Measurements from ENCODE around the gene CFAP141.
"Not testable (repeated sequence)": the region's sequence is repeated elsewhere in the genome, so short reads cannot be mapped to it uniquely, and the experiment has no call there.

The CFAP141 gene

DNA sequence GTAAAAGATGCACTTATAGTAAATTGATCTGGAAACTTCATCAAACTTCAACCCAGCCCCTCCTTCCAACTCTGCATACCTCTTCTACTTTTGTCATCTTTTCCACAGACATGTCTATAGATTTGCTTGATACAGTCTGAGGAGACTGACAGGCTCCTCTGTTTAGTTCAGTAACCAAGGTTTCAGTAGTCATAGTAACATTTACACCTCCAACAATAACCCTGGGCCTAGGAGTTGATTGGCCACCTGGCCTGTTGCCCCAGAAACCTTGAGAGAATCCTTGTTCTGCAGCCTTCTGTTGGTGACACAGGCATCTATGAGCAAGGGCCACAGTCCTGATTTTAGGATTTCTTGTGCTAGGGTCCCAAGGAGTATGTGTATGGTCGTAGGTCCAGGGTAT, at the start of gene CFAP141:
Gene CFAP141 (minus strand): TSS at position 138 of the 400 bp plus-strand sequence. CDS start 26 bp downstream, at position 112.
- DNase-seq (ENCODE audit: low spot score) = peak; percentile 26

DNA sequence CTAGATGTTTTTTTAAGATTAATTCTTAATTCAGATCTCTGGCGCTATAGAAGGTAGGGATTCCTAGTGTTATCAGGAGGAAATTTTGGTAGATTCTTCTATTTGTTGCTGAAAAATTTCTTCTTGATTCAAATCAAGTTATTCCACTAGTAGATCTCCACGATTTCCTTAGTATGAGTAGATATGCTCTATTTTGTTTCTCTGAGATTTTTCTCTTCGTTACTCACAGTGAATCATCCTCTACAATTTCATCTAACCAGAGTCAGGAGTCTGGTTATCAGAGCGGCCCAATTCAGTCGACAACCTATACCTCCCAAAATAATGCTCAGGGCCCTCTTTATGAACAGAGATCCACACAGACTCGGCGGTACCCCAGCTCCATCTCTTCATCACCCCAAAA, 47.5 kb upstream of the CFAP141 start:
- no peak for DNase-seq (ENCODE audit: low spot score)

DNA sequence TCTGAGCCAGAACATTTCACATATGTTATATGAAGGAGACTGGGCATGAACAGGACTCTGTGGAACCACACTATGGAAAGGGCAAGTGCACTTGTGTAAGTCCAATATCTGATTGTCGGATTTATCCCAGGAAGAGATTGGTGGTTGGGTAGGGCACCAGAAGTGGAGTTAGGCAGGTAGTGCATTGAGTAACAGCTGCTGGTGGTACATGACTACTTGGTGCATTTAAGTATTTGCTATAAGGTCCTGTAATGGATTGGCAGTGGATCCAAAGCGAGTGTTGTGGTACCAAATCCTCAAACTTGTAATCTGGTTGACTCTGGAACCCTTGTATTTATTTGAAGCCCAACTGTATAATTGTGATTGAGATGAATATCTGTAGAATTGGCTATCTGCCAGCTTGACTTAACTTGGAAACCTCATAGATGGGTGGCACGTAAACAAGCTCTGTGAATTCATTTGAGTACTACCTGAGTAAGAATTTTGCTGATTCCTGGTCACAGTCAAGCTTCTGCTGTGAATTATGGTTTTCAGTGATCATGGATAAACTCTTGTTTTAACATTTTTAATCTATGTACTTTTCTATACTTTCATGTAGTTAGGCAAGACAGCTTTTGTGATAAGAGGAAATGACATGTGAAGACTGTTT, 35.7 kb upstream of the CFAP141 start:
- DNase-seq (ENCODE audit: low spot score) = no peak

DNA sequence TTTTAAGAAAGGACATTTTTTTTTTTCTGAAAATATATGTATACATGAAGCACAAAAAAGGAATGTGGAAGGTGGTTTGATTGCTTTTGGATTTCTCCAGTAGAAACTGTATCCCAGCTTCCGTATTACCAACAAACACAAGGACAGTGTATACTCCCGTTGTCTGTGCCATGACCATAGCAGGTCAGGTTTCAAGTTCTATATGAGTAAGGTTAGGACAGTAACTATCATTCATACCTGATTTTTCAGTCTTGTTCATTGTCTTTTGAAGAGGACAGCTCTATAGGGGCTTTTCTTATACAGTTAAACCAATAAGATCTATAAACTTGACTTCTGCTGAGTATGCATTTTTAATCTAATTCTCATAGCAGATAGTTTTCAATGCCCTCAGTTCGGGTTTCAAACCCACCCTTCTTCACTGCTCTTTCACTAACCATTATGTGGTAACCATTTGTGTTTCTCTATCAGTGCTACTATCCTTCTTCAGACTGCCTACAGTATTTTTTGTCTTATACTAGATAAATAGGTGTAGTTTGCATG, 34.2 kb upstream of the CFAP141 start:
- no peak for DNase-seq (ENCODE audit: low spot score)

DNA sequence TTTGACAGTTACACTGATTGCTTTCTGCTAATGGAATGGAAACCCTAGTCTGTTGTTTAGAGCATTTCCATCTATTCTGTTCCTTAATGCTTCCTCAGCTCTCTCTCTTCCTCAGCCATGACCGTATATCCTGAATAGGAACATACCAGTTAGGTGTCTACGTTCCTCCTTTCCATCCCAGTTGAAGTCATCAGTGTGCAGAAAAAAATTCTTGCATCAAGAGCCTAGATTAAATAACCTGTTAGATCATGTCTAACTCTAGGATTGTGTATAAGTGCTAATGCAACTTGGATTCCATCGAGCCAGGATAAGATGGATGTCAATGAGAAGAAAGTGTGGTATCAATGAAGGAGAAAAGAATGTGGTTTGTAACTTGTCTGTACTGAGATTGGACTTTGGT, 33.4 kb upstream of the CFAP141 start:
- no peak for DNase-seq (ENCODE audit: low spot score)

DNA sequence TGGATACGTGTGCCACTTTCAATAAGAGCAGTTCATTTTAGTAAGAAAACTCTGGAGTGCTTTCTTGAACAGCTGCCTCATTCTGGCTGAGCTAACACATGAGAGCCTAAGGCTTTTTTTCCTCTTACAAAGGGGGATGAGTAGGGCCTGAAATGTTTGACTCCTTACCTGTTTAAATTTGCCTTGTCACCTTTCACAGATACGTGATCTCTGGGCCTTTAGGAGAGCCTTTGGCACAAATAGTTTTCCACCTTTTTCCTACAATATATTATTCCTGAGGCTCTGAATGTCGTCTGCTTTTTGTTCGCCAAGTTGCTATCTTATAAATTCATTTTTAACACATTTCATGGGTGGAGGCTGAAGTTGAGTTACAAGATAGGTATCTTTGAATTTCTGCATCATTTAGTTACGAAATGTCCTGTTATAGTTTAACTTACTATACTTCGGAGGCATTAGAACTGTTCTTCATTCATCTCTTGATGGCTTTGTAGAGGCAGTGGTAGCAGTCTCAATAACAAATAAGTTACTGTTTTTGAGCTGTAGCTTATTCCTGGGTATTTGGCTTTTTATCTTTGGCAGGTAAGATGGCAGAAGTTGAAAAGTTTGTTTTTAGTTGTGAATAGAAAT, 31.9 kb upstream of the CFAP141 start:
- DNase-seq (ENCODE audit: low spot score) = no peak

DNA sequence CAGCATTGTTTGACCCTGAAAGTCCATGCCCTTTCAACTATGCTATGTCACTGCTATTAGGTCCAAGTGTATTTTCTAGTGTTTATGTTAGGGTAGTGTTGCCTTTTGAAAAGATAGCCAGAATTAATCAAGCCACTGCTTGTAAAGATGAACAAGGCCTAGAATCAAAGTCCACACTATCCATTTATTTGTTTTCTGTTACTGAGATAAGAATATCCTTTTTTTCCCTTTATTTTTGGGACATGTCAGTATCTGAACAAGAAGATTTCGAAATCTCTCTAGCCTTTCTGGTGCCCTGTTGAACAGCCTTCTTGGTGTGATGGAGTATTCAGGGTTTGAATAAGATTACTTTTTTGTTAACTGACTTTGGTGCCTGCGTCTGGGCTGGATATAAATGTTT, 31.3 kb upstream of the CFAP141 start:
- no peak for DNase-seq (ENCODE audit: low spot score)

DNA sequence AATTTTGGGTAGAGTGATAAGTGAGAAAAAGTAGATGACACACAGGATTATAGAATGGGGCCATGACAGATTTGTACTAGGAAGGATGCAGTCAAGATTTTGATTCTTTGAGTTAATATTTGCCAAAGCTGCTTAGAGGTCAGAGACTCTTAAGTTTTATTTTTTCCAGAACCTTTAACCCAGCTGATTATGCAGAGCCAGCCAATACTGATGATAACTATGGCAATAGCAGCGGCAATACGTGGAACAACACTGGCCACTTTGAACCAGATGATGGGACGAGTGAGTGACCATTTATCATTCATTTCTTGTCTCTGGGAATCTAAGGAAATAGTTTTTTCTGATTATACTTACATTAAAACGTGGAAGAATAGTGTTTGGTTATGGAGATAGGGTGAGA, 30.7 kb upstream of the CFAP141 start:
- no peak for DNase-seq (ENCODE audit: low spot score)

DNA sequence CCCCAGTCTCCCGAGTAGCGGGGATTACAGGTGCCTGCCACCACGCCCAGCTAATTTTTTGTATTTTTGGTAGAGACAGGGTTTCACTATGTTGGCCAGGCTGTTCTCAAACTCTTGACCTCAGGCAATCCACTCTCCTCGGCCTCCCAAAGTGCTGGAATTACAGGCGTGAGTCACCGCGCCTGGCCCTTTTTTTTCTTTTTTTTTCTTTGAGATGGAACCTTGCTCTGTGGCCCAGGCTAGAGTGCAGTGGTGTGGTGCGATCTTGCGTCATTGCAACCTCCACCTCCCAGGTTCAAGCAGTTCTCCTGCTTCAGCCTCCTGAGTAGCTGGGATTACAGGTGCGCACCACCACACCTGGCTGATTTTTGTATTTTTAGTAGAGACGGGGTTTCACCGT, 27.0 kb upstream of the CFAP141 start:
- not testable (repeated sequence) for DNase-seq (ENCODE audit: low spot score)

DNA sequence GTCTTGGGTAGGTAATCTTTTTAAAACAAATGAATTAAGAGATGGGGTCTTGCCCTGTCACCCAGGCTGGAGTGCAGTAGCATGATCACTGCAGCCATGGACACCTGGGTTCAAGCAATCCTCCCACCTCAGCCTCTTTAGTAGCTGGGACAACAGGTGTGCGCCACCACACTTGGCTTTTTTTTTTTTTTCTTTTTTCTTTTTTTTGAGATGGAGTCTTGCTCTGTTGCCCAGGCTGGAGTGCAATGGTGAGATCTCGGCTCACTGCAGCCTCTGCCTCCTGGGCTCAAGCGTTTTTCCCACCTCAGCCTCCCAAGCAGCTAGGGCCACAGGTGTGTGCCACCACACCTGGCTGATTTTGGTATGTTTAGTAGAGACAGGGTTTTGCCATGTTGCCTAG, 25.0 kb upstream of the CFAP141 start:
- DNase-seq (ENCODE audit: low spot score) = not testable (repeated sequence)

DNA sequence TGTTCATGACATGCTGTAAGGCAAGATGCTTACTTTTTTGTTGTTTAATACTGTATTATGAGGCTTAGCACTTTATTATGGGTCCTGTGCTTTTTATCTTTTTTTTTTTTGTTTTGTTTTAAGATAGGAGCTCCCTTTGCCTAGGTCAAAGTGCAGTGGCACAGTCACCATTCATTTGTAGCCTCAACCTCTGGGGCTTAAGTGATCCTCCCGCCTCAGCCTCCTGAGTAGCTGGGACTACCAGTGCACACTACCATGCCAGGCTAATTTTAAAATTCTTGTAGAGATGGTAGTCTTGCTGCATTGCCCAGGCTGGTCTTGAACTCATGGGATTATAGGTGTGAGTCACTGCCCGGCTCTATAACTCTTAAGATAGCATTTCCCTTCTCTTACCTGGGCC, 19.2 kb upstream of the CFAP141 start:
- no peak for DNase-seq (ENCODE audit: low spot score)

DNA sequence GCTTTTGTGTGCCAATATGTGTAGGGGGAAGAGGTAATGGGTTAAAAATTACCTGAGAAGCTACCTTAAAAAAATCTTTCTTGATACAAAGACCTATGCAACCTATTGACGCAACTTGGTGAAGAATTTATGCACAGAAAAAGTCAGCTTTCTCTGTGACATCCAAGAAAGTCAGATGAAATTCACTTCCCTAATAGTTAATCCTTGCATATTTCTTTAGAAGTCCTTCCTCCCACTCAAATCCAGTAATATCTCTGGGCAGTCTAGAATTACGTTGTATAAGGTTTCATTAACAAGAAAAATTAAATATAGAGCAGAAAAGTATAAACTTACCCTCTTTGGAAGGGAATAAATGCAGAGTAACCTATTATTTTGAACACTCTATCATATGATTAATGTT, 17.5 kb upstream of the CFAP141 start:
- DNase-seq (ENCODE audit: low spot score) = no peak

DNA sequence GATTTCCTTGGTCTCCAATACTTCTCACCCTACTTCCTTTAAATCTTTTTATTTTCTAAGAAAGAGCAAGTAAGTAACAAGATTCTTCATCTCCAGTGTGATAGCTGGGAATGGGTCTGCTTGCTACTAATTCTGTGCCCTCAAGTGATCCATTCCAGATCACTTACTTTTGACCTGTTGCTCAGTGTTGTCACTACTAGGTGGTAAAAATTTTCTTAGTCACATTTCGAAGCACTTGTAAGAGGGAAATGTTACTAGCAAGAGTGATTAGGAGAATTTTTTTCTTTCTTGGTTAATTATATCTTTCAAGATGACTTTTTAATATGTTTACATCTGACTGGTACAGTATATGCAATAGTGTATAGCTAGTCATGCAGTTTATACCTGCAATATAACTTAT, 16.8 kb upstream of the CFAP141 start:
- DNase-seq (ENCODE audit: low spot score) = no peak

DNA sequence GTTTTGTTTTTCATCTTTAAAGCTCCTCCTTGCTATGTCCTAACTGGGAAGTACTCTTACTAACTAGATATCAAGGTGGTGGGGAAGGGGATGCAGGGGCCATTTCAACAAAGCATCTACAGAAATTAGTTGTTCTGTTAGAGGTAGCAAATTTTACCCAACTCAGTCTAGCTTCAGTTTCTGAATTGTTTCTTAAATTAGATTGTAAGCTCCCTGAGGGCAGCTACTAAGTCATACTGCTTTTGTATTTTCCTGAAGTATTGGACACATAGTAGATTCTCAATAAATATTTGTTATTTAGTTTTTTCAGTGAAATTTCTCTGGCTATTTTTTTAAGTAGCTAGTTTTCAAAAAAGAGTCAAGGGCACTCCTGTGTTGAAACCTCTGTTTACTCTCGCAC, 16.4 kb upstream of the CFAP141 start:
- no peak for DNase-seq (ENCODE audit: low spot score)

DNA sequence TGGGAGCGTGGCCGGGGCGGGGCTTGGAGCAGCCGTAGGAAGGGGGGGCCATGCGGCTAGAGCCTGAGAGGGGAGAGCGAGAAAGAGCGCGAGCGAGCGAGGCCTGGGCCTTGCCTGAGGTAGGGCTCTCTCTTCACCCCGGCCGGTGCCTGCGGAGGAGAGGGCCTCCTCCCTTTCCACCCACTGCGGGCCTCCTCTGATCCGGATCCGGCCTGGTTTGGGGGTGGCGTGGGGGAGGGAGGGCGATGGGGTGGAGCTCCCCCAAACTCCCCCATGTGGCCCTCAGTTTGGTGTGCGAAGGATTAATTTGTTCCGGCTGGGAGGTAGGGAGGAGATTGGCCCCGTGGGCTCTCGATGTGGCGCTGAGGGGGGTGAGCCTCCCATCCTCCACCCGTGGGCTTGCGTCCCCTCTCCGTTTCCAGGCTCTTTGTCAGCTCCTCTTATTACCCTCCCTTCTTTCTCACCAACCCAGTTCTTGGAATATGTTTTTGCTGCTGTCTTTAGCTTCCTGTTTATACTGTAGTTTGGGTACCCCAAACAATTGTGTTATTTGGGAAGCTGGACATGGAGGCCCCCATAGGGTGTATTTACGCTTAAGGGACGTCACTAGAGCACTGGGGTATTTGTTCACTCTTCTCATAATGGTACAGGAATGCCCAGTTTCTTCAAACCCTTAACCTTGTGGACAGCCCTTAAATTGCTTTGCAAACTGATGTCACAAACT, 15.3 kb upstream of the CFAP141 start:
- peak; percentile 60 for DNase-seq (ENCODE audit: low spot score)

DNA sequence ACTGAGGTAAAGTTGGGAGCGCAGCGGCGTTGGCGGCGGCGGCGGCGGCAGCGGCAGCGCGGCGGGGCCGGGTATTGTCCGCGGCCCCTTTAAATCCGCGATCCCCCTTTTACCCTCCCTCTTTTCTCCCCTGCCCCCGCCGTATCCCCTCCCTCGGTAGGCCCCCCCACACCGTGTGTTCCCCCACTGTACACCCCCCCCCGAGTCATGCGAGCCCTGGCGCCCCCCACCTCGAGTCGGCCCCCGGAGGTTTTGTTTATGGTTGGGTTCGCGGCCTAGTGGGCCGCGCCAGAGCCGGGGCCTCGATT, 14.8 kb upstream of the CFAP141 start:
- DNase-seq (ENCODE audit: low spot score) = no peak

DNA sequence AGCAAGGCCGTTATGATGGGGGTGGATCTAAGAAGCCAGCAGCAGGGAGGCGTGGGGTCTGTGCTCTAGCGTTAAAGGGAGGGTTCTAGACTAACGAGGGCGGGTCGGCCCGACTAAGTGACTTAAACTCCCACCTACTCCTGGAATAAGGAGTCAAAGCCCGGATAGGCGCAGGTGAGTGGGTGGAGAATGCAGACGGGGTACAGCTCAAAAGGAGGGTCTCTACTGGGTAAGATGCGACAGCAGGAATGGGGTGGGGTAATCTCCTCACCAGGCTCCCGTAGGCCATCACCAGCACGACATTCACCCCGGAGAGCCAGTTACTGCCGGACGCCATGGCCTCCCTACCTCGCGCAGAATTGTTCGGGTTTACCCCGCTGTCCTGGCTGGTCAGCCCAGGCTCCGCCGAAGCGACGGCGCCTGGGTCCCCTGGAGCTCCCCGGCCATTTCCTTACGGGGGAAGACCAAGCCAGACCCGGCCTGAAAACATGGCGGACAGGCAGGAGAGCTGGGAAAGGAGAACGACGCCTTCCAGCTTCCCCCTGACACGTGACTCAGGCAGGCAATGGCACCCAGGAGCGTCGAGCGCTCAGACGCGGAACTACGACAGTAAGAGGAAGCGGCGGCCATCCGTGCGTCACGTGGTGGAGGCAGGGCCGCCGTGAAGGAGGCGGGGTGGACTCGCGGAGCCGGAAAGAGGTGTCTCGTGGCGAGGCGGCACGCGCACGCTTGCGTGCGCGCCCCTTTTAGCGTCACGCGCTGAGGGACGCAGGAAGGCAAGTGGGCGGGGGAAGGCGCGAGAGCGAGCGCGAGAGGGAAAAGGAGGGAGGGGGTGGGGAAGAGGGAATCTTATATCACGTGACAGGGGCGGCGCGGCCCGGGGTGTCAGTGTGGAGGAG, 14.2 kb upstream of the CFAP141 start, which contains the start of gene UBAP2L:
Gene UBAP2L (plus strand): TSS at position 885 of the 899 bp plus-strand sequence. CDS start 4,169 bp downstream, outside the sequence.
- DNase-seq (ENCODE audit: low spot score) = peak; percentile 98

DNA sequence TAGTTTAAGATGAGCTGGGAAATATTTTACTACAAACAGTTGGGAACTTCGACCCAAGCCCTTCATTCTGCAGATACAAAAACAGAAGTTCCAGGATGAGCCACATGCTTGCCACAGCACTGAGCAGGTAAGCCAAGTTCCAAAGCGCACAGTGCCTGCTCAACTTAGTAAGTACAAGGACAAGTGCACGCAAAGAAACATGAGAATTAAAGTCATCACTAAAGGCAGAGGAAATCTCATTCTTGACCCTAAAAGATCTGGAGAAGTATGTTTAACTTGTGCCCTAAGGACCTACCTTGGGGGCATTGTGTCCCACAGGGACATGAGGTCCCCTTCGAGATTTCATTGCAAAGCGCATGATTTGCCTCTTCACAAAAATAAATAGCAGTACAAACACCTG, 13.4 kb upstream of the CFAP141 start:
- DNase-seq (ENCODE audit: low spot score) = no peak

DNA sequence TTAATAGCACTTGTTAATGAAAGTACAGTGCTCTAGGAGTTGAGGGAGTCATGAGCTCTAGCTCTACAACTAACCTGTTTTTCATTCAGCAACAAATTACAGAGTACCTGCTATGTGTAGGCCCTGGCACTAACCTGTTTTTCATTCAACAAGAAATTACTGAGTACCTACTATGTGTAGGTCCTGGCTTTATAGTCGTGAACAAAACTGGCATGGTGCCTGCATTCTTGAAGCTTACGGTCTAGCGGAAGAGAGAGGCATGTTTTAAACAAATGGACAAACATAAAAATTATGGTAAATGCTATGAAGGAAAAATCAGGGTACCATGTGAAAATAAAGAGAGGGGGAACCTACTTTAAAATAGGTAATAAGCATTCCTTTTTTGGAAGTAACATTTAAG, 12.4 kb upstream of the CFAP141 start:
- DNase-seq (ENCODE audit: low spot score) = no peak

DNA sequence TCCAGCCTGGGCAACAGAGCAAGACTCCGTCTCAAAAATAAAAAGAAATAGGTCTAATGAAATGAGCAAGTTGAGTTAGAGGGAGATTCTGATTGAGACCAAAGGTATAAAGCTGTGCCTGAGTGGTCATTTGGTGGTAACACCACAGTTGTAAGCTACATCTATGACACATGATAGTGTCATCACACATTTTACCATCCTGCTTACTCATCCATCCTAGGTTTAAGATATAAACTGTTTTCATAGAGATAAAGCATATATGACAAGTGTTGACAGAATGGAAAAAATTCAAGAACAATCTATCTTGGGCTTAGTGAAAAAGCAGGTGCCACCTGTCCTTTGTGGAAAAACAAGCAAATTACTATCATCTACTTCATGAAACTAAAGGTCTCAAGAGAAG, 7.1 kb upstream of the CFAP141 start:
- no peak for DNase-seq (ENCODE audit: low spot score)

DNA sequence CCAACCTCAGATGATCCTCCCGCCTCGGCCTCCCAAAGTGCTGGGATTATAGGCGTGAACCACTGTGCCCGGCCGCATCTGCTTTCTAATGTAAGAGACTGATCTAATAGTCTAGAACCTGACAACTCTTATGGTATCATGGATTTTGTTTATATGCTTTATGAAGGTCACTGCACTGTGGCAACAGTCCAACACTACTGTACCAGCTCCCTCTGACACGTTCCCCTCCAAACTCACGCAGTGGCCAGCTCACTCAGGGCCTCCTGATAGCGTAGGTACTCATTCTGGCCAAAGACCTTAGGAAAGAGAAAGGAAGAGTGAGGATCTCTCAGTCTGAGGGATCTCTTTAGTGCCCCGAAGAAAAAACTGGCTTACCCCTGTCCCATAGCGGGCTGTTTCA, 6.0 kb upstream of the CFAP141 start:
- no peak for DNase-seq (ENCODE audit: low spot score)

Data from CD4-positive, alpha-beta T cell treated with Interleukin-15 for 4 hours (primary cell).